Osteoblast (primary cell): ENCODE data around the gene PACSIN1. TPM values are rescaled to one million over a fixed set of nuclear protein-coding genes. Genes with fewer than 3 reads are reported as not detected.
A peak's percentile ranks its signal among the peaks of the same experiment; 100 is the strongest.

Source experiments
- DNase-seq: peaks from one replicate; pipeline ENCODE4 v3.0.0; 2011; ENCODE audit warnings: low spot score, mixed read lengths; ENCODE audit not compliant: insufficient read length; ENCODE audit errors: missing footprints
- H2AFZ ChIP-seq: 2 replicates; pipeline ENCODE4 v1.6.0; 2011; ENCODE audit warnings: mild to moderate bottlenecking, low read length
- H3K27ac ChIP-seq: 2 replicates; pipeline ENCODE4 v1.5.1; 2011; ENCODE audit warnings: mild to moderate bottlenecking, low read depth, low read length, moderate library complexity
- H3K27me3 ChIP-seq: 2 replicates; pipeline ENCODE4 v1.6.0; 2012; ENCODE audit warnings: mild to moderate bottlenecking, control low read depth, inconsistent platforms, low read length, moderate library complexity; ENCODE audit not compliant: insufficient read depth
- H3K36me3 ChIP-seq: 2 replicates; pipeline ENCODE4 v1.5.1; 2011; ENCODE audit warnings: mild to moderate bottlenecking, low read length, control low read depth, moderate library complexity; ENCODE audit not compliant: insufficient read depth
- H3K4me1 ChIP-seq: 2 replicates; pipeline ENCODE4 v1.5.1; 2011; ENCODE audit warnings: mild to moderate bottlenecking, low read length, control low read depth, moderate library complexity; ENCODE audit not compliant: insufficient read depth
- H3K4me2 ChIP-seq: 2 replicates; pipeline ENCODE4 v1.6.0; 2011; ENCODE audit warnings: mild to moderate bottlenecking, low read length; ENCODE audit not compliant: insufficient read depth
- H3K4me3 ChIP-seq: fragments of 200-600 bp; sonication (generic); 3 replicates; pipeline ENCODE4 v1.5.1; 2012; ENCODE audit warnings: mild to moderate bottlenecking, low read length, inconsistent platforms; ENCODE audit not compliant: insufficient read depth
- H3K79me2 ChIP-seq: 2 replicates; pipeline ENCODE4 v1.6.0; 2012; ENCODE audit warnings: mild to moderate bottlenecking, low read length, control low read depth, inconsistent platforms; ENCODE audit not compliant: insufficient read depth
- H3K9me3 ChIP-seq: 2 replicates; pipeline ENCODE4 v1.5.1; 2011; ENCODE audit warnings: low read depth, low read length, control low read depth
- H4K20me1 ChIP-seq: 2 replicates; pipeline ENCODE4 v1.6.0; 2012; ENCODE audit warnings: mild to moderate bottlenecking, low read length, control low read depth; ENCODE audit not compliant: insufficient read depth
- CTCF ChIP-seq: IDR thresholded peaks from 2 replicates; pipeline ENCODE4 v1.5.1; 2011; ENCODE audit warnings: mild to moderate bottlenecking, low read depth, low read length, moderate library complexity; ENCODE audit errors: extremely low read depth
- total RNA-seq: library from RNA; depleted of rRNA; stranded (reverse); fragments of >200 nt; gene quantifications from 2 replicates; pipeline ENCODE4 v1.2.3, GENCODE V29; 2012

PACSIN1 gene, protein sequence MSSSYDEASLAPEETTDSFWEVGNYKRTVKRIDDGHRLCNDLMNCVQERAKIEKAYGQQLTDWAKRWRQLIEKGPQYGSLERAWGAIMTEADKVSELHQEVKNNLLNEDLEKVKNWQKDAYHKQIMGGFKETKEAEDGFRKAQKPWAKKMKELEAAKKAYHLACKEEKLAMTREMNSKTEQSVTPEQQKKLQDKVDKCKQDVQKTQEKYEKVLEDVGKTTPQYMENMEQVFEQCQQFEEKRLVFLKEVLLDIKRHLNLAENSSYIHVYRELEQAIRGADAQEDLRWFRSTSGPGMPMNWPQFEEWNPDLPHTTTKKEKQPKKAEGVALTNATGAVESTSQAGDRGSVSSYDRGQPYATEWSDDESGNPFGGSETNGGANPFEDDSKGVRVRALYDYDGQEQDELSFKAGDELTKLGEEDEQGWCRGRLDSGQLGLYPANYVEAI
- not detected in 2 replicates for total RNA-seq

- H2AFZ ChIP-seq, result no peak within 1 kb of the TSS
- peak within 1 kb of the TSS; percentile 46 for H3K4me3 ChIP-seq
- H3K79me2 ChIP-seq, result no peaks in the 10 kb centered on the region
- no peaks in the 10 kb centered on the region for H3K4me1 ChIP-seq
- no peaks in the 10 kb centered on the region for H3K36me3 ChIP-seq
- no peak for TF ChIP-seq CTCF
- peak; percentile 89 for DNase-seq
- H3K27me3 ChIP-seq, result peaks cover 17% of the 10 kb centered on the region
- H3K4me2 ChIP-seq, result peak within 1 kb of the TSS; percentile 40
- no peak within 1 kb of the TSS for H3K27ac ChIP-seq
- H3K9me3 ChIP-seq, result no peaks in the 10 kb centered on the region
- H4K20me1 ChIP-seq, result no peaks in the 10 kb centered on the region
Measured at GRCh38 chr6:34465531-34466241, at the start of gene PACSIN1. TSS of gene PACSIN1 (plus strand) at chr6:34466076. CDS start at chr6:34526306, 60,230 bp downstream.

- Histone ChIP-seq H4K20me1 (peaks cover 33% of the 10 kb centered on the region), H3K4me1 (peaks cover 4% of the 10 kb centered on the region), H3K27ac (no peak overlapping the region), H2AFZ (no peak overlapping the region), H3K4me3 (no peak overlapping the region), H3K9me3 (no peaks in the 10 kb centered on the region), H3K27me3 (no peaks in the 10 kb centered on the region), H3K4me2 (no peak overlapping the region), H3K36me3 (peaks cover 58% of the 10 kb centered on the region), H3K79me2 (peaks cover 9% of the 10 kb centered on the region)
- no peak for DNase-seq
- no peak for TF ChIP-seq CTCF
Measured at GRCh38 chr6:34416877-34417371, 49.0 kb upstream of the PACSIN1 start.

GRCh38 chr6:34418367-34418766 lies 47.5 kb upstream of the PACSIN1 start:
- DNase-seq, result no peak
- Histone ChIP-seq H3K4me2 (no peak overlapping the region), H3K4me1 (peaks cover 5% of the 10 kb centered on the region), H3K27ac (no peak overlapping the region), H3K36me3 (peaks cover 72% of the 10 kb centered on the region), H3K79me2 (peaks cover 24% of the 10 kb centered on the region), H3K4me3 (no peak overlapping the region), H4K20me1 (peaks cover 43% of the 10 kb centered on the region), H3K9me3 (no peaks in the 10 kb centered on the region), H2AFZ (no peak overlapping the region), H3K27me3 (no peaks in the 10 kb centered on the region)
- no peak for TF ChIP-seq CTCF

DNA sequence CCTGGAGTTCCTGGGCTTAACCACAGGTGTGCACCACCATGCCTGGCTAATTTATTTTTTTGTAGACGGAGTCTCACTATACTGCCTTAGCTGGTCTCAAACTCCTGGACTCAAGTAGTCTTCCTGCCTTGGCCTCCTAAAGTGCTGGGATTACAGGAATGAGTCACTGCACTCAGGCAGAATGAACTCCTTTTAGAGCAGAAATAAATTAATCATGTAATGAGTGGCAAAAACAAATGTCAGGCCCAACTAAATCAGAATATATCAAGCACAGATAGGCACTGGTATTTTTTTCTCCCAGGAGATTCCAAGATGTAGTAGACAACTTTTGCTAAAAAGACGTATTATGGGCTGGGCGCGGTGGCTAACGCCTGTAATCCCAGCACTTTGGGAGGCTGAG lies 42.6 kb upstream of the PACSIN1 start:
- no peak for TF ChIP-seq CTCF
- peaks cover 49% of the 10 kb centered on the region for H3K79me2 ChIP-seq

More for the DNA sequence above, 42.6 kb upstream of the PACSIN1 start:
- Histone ChIP-seq H3K4me2 (peak overlapping the region; percentile 96), H3K9me3 (no peaks in the 10 kb centered on the region), H3K4me1 (peaks cover 23% of the 10 kb centered on the region), H3K36me3 (peaks cover 63% of the 10 kb centered on the region), H2AFZ (no peak overlapping the region), H3K27ac (no peak overlapping the region), H3K27me3 (no peaks in the 10 kb centered on the region), H4K20me1 (peaks cover 42% of the 10 kb centered on the region), H3K4me3 (no peak overlapping the region)
- DNase-seq, result peak; percentile 74
